Ecto neural progenitor cell (in vitro differentiated cells): ENCODE measurements around the gene AMDHD2.
"Not testable (repeated sequence)": the region's sequence is repeated elsewhere in the genome, so short reads cannot be mapped to it uniquely, and the experiment has no call there.

Experiments
- DNase-seq: peaks from one replicate; pipeline ENCODE4 v3.0.0-alpha.2; 2018; ENCODE audit warnings: low spot score

AMDHD2 gene

DNA sequence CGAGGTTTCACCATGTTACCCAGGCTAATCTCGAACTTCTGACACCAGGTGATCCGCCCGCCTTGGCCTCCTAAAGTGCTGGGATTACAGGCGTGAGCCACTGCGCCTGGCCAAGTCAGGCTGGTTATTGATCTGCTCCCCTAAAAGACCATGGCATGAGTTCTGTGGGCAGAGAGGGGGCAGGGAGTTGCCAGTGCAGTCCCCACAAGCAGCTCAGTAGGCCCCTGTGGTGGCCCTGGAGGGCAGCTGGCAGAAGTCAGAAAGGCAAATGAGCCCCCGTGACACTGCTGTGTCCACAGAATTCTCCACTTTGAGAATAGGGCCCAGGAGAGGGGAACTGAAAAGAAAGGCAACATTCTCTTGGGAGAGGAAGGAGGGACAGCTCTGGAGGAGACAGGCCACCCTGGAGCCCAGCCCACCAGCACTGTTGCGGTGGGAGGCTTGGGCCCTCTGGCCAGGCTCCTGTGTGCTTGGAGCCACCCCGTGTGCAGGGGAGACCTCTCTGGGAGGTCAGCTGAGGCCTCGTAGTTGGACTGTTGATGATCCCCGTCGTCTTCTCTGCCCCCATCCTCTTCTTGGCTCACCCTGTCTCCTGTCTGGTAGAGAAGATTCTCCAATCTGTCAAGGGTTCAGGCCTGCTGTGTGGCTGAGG, 2.1 kb upstream of the AMDHD2 start:
- DNase-seq = no peak

- DNase-seq = no peak
These were observed 1.1 kb upstream of the AMDHD2 start for GRCh38 chr16:2518823-2519710.

- no peak for DNase-seq
These were observed 475 bp upstream of the AMDHD2 start for GRCh38 chr16:2519711-2520080.

- no peak for DNase-seq
These were observed 787 bp downstream of the AMDHD2 start for GRCh38 chr16:2520784-2521531.

DNA sequence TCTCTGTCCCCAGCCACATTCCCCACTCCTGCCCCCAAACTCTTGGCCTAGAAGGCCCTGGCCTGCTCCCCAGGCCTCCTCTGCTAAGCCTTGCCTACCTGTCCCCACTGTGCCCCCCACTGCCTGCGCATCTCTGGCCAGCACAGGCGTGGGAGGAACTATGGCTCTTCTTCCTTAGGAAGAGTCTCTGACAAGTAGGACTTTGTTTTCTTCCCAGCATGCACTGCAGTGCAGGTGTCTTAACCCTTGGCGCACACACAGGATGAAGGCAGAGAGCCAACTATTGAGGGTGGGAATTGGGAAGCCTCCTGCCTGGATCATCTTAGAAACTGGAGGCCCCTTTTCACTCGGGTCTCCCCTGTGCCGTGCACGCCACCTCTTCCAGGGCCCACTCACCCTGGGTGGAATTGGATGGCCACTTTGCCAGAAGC, 3.6 kb downstream of the AMDHD2 start:
- no peak for DNase-seq

DNA sequence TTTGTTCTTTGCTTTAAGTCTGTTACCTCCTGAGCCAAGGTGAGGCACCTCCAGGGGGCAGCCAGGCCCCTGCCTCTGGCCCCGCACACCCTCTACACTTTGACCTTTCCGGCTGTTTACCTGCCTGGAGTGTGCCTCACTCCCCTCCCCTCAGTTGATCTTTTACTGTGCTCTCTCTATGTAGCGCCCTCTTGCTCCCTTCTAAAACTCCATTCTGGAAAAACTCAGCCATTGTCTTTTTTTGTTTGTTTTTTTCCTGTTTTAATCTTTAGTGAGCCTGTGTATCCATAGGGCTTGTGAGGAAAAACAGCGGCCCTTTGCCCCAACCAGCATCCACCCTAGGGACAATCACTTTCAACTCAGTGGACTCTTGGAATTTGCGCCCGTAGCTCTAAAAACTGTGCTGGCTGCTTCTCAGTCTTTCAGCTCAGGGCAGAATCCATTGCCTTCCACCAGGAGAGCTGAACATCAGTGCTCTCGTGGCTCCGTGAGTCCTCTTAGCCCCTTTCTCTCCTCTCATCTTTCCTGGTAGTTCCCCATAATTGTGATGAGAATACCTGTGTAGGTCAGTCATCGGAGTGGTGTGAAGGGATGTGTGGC, 4.3 kb downstream of the AMDHD2 start:
- no peak for DNase-seq

DNA sequence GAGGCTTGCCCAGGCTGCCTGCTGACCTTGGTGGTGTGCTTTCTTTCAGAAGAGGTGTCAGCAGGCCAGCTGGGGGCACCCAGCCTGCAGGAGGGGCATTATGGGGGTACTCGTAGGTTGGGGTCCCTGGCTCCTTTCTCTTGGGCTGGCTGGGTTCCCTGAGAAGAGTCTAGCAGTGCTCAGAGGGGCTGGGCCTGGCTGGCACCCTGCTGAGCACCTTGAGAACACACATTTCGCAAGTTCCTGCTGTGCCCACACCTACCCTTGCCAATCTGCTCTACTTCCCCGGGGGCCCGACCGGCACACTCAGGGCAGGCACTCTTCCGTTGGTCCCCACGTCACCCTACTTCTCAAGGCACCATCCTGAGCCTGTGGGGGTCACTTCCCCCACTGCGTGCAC, 6.0 kb downstream of the AMDHD2 start:
- DNase-seq = no peak

GRCh38 chr16:2527071-2527783, 7.1 kb downstream of the AMDHD2 start:
- no peak for DNase-seq

DNA sequence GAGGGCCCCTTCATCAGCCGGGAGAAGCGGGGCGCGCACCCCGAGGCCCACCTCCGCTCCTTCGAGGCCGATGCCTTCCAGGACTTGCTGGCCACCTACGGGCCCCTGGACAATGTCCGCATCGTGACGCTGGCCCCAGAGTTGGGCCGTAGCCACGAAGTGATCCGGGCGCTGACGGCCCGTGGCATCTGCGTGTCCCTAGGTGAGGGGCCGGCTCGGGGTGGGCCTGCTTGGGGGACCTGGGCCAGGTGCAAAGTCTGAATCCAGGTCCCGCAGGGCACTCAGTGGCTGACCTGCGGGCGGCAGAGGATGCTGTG, 7.6 kb downstream of the AMDHD2 start:
- no peak for DNase-seq

GRCh38 chr16:2528161-2529060, 8.2 kb downstream of the AMDHD2 start:
- no peak for DNase-seq

DNA sequence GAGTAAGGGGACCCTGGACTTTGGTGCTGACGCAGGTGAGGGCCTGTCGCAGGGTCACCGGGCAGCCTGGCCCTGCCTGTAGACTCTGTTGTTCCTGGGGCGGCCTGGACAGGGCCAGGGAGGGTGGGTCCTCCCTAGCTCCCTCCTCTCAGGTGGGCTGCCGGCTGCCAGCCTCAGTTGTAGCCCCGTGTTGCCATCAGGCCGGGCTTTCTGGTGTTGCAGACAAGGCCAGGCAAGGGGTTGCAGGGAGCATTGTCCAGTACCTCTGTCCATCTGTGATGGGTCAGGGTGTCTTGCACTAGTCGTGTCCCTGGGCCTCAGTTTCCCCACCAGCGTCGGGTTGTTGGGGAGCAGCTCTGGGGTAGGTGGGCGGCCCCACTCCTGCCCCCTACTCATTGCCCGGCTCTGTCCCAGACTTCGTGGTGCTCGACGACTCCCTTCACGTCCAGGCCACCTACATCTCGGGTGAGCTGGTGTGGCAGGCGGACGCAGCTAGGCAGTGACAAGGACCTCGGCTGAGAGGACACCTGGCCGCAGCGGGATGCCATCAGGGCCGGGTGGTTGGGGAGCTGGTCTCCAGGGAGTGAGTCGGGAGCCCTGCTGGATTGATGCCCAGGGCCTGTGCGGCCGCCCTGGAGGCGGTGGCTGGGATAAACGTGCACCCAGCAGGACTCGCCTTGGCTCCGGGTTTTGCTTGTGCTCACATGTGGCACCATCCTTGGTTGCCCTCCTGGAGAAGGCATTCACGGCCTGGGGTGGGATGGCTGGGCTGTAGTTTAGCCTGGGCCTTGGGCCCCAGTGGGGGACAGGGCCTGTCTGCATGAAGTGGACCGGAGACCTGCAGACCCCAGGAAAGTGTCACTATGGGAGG, 9.1 kb downstream of the AMDHD2 start:
- DNase-seq = no peak

GRCh38 chr16:2529961-2530628, 9.9 kb downstream of the AMDHD2 start:
- DNase-seq = no peak

DNA sequence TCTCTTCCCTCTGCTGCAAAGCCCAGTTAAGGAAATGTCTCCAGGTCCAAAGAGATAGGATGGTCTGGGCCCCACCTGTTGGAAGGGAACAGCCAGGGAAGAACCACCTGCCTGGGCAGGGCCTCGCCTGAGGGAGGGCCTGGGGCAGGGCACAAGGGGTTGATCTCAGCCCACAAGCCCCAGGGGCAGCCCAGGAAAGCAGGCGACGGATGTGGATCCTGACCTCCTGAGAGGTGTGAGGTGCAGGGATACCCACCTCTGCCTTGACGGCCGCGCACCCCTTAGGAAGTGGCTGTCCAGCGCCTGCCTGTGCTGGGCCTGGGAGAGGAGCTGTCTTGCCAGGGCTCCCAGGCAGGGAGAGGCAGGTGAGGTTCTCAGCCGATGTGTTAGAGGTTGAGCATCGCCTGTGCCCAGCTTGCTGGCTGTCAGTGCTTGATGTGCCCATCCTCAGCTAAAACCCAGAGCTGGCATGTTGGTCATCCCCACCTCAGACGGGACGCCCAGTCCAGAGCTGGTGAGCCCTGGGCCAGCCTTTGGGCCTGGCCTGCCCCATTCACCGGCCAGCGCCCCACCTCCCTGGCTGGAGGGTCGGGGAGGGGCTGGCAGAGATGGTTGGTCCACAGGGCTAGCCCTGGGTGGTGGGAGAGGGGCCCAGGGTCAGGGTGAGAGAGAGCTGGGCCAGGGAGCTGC, 10.6 kb downstream of the AMDHD2 start:
- DNase-seq = no peak

DNA sequence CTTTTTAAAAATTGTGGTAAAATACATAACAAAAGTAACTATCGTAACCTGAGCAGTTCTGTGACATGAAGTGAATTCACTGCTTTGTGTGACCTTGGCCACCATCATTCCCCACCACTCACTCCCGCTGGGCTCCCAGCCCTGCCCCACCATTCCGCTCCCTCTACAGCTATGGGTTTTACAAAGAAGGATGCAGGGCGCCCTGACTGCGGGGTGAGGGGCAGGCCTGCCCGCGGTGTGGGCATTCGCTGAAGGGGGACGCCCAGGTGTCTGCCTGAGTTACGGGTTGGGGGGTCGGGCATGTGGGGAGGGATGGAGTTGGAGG, 11.2 kb downstream of the AMDHD2 start, which contains the start of gene CEMP1:
Gene CEMP1, minus strand, starts transcription at position 38 of the 325 bp plus-strand sequence. CDS start 335 bp downstream, outside the sequence.
- DNase-seq = no peak

DNA sequence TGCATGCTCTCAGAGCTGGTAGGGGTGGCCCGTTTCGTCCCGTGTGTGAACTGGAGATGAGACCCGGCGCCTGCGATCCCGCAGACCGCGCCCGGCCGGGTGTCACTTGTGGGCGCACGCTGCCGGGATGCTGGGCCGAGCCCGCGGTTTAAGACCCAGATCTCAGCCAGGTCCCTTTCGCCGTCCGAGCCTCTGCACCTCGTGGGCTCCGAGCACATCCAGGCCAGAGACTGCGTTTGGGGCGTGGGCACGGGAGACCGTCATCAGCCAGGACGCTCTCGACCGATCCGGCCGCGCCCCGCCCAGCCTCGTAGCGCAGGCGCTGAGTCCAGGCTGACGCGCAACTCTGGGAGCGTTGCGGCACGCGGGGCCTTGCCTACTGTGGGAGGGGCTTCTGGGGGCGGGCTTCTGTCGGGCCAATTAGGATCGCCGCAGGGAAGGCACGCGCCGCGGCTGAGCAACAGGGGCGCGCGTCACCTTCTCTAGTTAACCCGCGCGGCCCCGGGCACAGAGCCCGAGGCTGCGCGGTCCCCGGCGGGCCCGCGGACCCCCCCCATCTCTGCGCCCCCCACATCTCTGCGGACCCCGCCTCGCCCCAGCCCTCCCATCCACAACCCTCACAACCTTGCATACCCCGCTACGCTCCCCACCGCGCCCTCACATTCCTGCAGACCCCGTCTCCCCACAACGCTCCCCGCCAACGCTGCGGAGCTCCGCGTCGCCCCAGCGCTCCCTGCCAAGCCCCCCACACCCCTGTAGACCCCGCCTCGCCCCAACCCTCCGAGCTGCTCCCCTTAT, 11.7 kb downstream of the AMDHD2 start:
- DNase-seq = peak; percentile 96

- DNase-seq = no peak
These were observed 12.4 kb downstream of the AMDHD2 start for GRCh38 chr16:2532494-2533141.

- DNase-seq = not testable (repeated sequence)
These were observed 13.1 kb downstream of the AMDHD2 start for GRCh38 chr16:2533142-2533755.
